ENCODE data around the gene LRRC8D.
A peak's percentile ranks its signal among the peaks of the same experiment; 100 is the strongest.

LRRC8D gene

GRCh38 chr1:89800022-89800655 is 20.7 kb upstream of the LRRC8D start:
- Histone ChIP-seq H3K27ac (no peak overlapping the region), H3K36me3 (ENCODE audit: control insufficient read depth, insufficient read depth, low read length) (no peaks in the 10 kb centered on the region)

GRCh38 chr1:89800718-89801117 is 20.1 kb upstream of the LRRC8D start:
- no peaks in the 10 kb centered on the region for H3K27me3 ChIP-seq (ENCODE audit: control insufficient read depth, insufficient read depth, low read length)
- H3K4me1 ChIP-seq: no peaks in the 10 kb centered on the region
- H3K36me3 ChIP-seq (ENCODE audit: control insufficient read depth, insufficient read depth, low read length): no peaks in the 10 kb centered on the region
- no peak overlapping the region for H2AFZ ChIP-seq
- H3K9me3 ChIP-seq (ENCODE audit: control insufficient read depth, low read length): no peaks in the 10 kb centered on the region
- TF ChIP-seq, protein P1, sequence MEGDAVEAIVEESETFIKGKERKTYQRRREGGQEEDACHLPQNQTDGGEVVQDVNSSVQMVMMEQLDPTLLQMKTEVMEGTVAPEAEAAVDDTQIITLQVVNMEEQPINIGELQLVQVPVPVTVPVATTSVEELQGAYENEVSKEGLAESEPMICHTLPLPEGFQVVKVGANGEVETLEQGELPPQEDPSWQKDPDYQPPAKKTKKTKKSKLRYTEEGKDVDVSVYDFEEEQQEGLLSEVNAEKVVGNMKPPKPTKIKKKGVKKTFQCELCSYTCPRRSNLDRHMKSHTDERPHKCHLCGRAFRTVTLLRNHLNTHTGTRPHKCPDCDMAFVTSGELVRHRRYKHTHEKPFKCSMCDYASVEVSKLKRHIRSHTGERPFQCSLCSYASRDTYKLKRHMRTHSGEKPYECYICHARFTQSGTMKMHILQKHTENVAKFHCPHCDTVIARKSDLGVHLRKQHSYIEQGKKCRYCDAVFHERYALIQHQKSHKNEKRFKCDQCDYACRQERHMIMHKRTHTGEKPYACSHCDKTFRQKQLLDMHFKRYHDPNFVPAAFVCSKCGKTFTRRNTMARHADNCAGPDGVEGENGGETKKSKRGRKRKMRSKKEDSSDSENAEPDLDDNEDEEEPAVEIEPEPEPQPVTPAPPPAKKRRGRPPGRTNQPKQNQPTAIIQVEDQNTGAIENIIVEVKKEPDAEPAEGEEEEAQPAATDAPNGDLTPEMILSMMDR (IDR thresholded peaks at IDR 0.05): no peak
- no peak overlapping the region for H3K27ac ChIP-seq
- H3K4me2 ChIP-seq (ENCODE audit: low read length): no peak overlapping the region
- no peaks in the 10 kb centered on the region for H3K79me2 ChIP-seq
- no peak overlapping the region for H3K9ac ChIP-seq
- no peak overlapping the region for H3K4me3 ChIP-seq (ENCODE audit: low read depth, low read length)

More at GRCh38 chr1:89800022-89800655, 20.7 kb upstream of the LRRC8D start:
- no peak overlapping the region for H3K9ac ChIP-seq
- no peaks in the 10 kb centered on the region for H3K9me3 ChIP-seq (ENCODE audit: control insufficient read depth, low read length)
- no peaks in the 10 kb centered on the region for H3K4me1 ChIP-seq
- no peak overlapping the region for H3K4me3 ChIP-seq (ENCODE audit: low read depth, low read length)
- TF ChIP-seq, protein P1 (IDR thresholded peaks at IDR 0.05): no peak
- no peaks in the 10 kb centered on the region for H3K27me3 ChIP-seq (ENCODE audit: control insufficient read depth, insufficient read depth, low read length)
- no peak overlapping the region for H2AFZ ChIP-seq
- no peak overlapping the region for H3K4me2 ChIP-seq (ENCODE audit: low read length)
- H3K79me2 ChIP-seq: no peaks in the 10 kb centered on the region

- Histone ChIP-seq H3K27ac (no peak overlapping the region), H3K9me3 (ENCODE audit: control insufficient read depth, low read length) (no peaks in the 10 kb centered on the region), H3K4me1 (no peaks in the 10 kb centered on the region), H3K4me3 (ENCODE audit: low read depth, low read length) (no peak overlapping the region), H3K36me3 (ENCODE audit: control insufficient read depth, insufficient read depth, low read length) (no peaks in the 10 kb centered on the region), H3K27me3 (ENCODE audit: control insufficient read depth, insufficient read depth, low read length) (no peaks in the 10 kb centered on the region), H3K9ac (no peak overlapping the region), H2AFZ (no peak overlapping the region), H3K4me2 (ENCODE audit: low read length) (no peak overlapping the region), H3K79me2 (no peaks in the 10 kb centered on the region)
- TF ChIP-seq, protein P1 (IDR thresholded peaks at IDR 0.05): no peak
Observed at GRCh38 chr1:89802051-89802450, 18.8 kb upstream of the LRRC8D start.

GRCh38 chr1:89802841-89803240 is 18.0 kb upstream of the LRRC8D start:
- no peak overlapping the region for H3K27ac ChIP-seq
- H3K9me3 ChIP-seq (ENCODE audit: control insufficient read depth, low read length): no peaks in the 10 kb centered on the region
- no peaks in the 10 kb centered on the region for H3K4me1 ChIP-seq
- TF ChIP-seq, protein P1 (IDR thresholded peaks at IDR 0.05): no peak
- no peak overlapping the region for H3K4me3 ChIP-seq (ENCODE audit: low read depth, low read length)
- no peaks in the 10 kb centered on the region for H3K79me2 ChIP-seq
- no peaks in the 10 kb centered on the region for H3K36me3 ChIP-seq (ENCODE audit: control insufficient read depth, insufficient read depth, low read length)
- no peaks in the 10 kb centered on the region for H3K27me3 ChIP-seq (ENCODE audit: control insufficient read depth, insufficient read depth, low read length)
- H3K4me2 ChIP-seq (ENCODE audit: low read length): no peak overlapping the region
- H2AFZ ChIP-seq: no peak overlapping the region
- no peak overlapping the region for H3K9ac ChIP-seq

DNA sequence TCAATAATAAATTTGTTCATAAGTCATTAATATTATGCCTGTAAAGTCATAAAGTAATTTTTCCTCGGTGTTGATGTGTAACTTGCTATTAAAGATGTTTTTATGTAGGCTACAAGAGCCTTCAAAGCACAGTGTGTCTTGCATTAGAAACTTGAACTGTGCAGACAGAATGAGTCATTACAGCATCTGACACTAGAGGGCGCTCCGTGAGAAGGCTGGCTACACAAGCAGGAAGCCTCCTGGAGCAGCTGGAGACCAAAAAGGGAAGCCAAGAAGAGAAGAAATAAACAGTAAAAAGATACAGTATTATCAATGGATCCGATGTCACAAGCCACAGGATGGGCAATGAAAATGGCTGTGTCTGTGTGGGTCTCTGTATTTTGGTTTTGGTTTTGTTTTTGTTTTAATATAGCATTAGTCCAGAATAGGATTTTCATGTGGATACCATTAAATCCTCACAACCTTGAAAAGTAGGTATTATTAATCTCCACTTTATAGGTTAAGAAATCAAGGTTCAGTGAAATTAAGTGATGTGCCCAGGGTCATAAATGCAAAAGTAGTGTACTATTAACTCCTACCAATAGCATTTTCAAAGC is 16.1 kb upstream of the LRRC8D start:
- TF ChIP-seq, protein P1 (IDR thresholded peaks at IDR 0.05): peak; percentile 79
- Histone ChIP-seq H2AFZ (no peak overlapping the region), H3K4me1 (no peaks in the 10 kb centered on the region), H3K4me3 (ENCODE audit: low read depth, low read length) (no peak overlapping the region), H3K36me3 (ENCODE audit: control insufficient read depth, insufficient read depth, low read length) (no peaks in the 10 kb centered on the region), H3K9me3 (ENCODE audit: control insufficient read depth, low read length) (no peaks in the 10 kb centered on the region), H3K27me3 (ENCODE audit: control insufficient read depth, insufficient read depth, low read length) (no peaks in the 10 kb centered on the region), H3K27ac (no peak overlapping the region), H3K79me2 (no peaks in the 10 kb centered on the region), H3K4me2 (ENCODE audit: low read length) (no peak overlapping the region), H3K9ac (no peak overlapping the region)

All from parathyroid adenoma (tissue), 2 donors.